GM12878 (cell line): ENCODE data around the gene CA9. TPM values are rescaled to one million over a fixed set of nuclear protein-coding genes. Genes with fewer than 3 reads are reported as not detected.

Experiments used
- ATAC-seq: fragments of 200-7000 bp; cut with Tn5 transposase; 3 replicates; pipeline ENCODE4 v1.9.1; 2020; ENCODE audit warnings: mild to moderate bottlenecking, moderate library complexity
- BruUV-seq: library from RNA; stranded (reverse); fragments of 400-500 nt; replicated peaks from 2 replicates; lab custom pipeline; 2021; lab: Mats Ljungman, UMichigan
- CTCF ChIA-PET: fragments of 300-600 bp; sonication (Branson Sonifier 250); formaldehyde crosslinking; extraction: SDS; loops from one replicate; lab custom pipeline; 2021; ENCODE audit warnings: inconsistent platforms; lab: Yijun Ruan, JAX
- POLR2A ChIA-PET: fragments of 350-600 bp; formaldehyde crosslinking; extraction: SDS; loops from one replicate; lab custom pipeline; 2021; ENCODE audit warnings: inconsistent platforms; lab: Charles Lee
- RAD21 ChIA-PET: fragments of 300-600 bp; sonication (Branson Sonifier 250); formaldehyde crosslinking; loops from one replicate; lab custom pipeline; 2023; ENCODE audit warnings: antibody characterized with exemption; ENCODE audit not compliant: unreplicated experiment; lab: Charles Lee
- SMC1A ChIA-PET: fragments of 300-600 bp; sonication (Branson Sonifier 250); formaldehyde crosslinking; loops from one replicate; lab custom pipeline; 2023; ENCODE audit not compliant: unreplicated experiment, uncharacterized antibody; lab: Charles Lee
- DNase-seq: peaks from one replicate; pipeline ENCODE4 v3.0.0-alpha.2; 2011; ENCODE audit warnings: low read depth, low spot score
- FAIRE-seq: peaks from 3 replicates; lab custom pipeline; 2011; peaks lifted over from hg19 to GRCh38; lab: Jason Lieb, UNC
- H2AFZ ChIP-seq: 2 replicates; pipeline ENCODE4 v1.6.0; 2011; ENCODE audit warnings: low read depth, low read length, control low read depth; ENCODE audit not compliant: control insufficient read depth
- H3K27ac ChIP-seq: 2 replicates; pipeline ENCODE4 v1.5.1; 2011; ENCODE audit warnings: control low read depth; ENCODE audit not compliant: control insufficient read depth, insufficient read depth
- H3K27me3 ChIP-seq, 2 experiments: replicated peaks in 1 of 2; 2 replicates each; pipeline versions ENCODE4 v1.6.0 to v1.6.1; 2011; ENCODE audit warnings: low read length in 1 of 2; ENCODE audit not compliant: control insufficient read depth in 2 of 2, insufficient read depth in 2 of 2
- H3K36me3 ChIP-seq, 2 experiments: 2 replicates each; pipeline ENCODE4 v1.5.1; 2011; ENCODE audit warnings: low read length in 1 of 2; ENCODE audit not compliant: control insufficient read depth in 2 of 2, insufficient read depth in 2 of 2
- H3K4me1 ChIP-seq: 2 replicates; pipeline ENCODE4 v1.6.1; 2011; ENCODE audit warnings: mild to moderate bottlenecking, low read length, moderate library complexity, mixed read lengths; ENCODE audit not compliant: control insufficient read depth, insufficient read depth
- H3K4me2 ChIP-seq: 2 replicates; pipeline ENCODE4 v1.6.0; 2011; ENCODE audit warnings: control low read depth; ENCODE audit not compliant: control insufficient read depth, insufficient read depth
- H3K4me3 ChIP-seq: fragments of 200-600 bp; sonication (generic); 2 replicates; pipeline ENCODE4 v1.5.1; 2016
- H3K79me2 ChIP-seq: 2 replicates; pipeline ENCODE4 v1.6.0; 2011; ENCODE audit warnings: low read length; ENCODE audit not compliant: control insufficient read depth, insufficient read depth
- H3K9ac ChIP-seq: 2 replicates; pipeline ENCODE4 v1.8.0; 2011; ENCODE audit warnings: low read length, control low read depth, mixed read lengths; ENCODE audit not compliant: control insufficient read depth, insufficient read depth
- H3K9me3 ChIP-seq: replicated peaks from 3 replicates; pipeline ENCODE4 v1.5.1; 2011; ENCODE audit warnings: mild to moderate bottlenecking, low read length; ENCODE audit not compliant: control insufficient read depth, insufficient read depth
- H4K20me1 ChIP-seq: 2 replicates; pipeline ENCODE4 v1.6.0; 2011; ENCODE audit not compliant: control insufficient read depth, insufficient read depth
- CBX5 ChIP-seq: sonication (generic); IDR thresholded peaks from 2 replicates; pipeline ENCODE4 v1.6.1; 2016; ENCODE audit warnings: low read depth, moderate library complexity, mild to moderate bottlenecking, inconsistent platforms
- NFYA ChIP-seq: IDR thresholded peaks from 2 replicates; pipeline ENCODE4 v1.6.1; 2011; ENCODE audit warnings: low read depth, mild to moderate bottlenecking, low read length, improper control_type of control experiment, borderline replicate concordance
- whole genome bisulfite sequencing: methylation state at CpG from one replicate; pipeline ENCODE4 v1.1.6; 2016; ENCODE audit warnings: low lambda C conversion rate; ENCODE audit not compliant: insufficient replicate concordance, insufficient coverage; ENCODE audit errors: missing lambda C conversion rate; 5-methylcytosine and 5-hydroxymethylcytosine counted together
- in situ Hi-C: fragments of 300-500 bp; cut with MboI; formaldehyde crosslinking; loops from 9 replicates; pipeline ENCODE4 v1.14.3; 2018; ENCODE audit warnings: mixed read lengths
- intact Hi-C: fragments of 100-400 bp; cut with micrococcal nuclease; formaldehyde crosslinking; loops from one replicate; pipeline ENCODE4 v1.14.2; 2022; ENCODE audit not compliant: unreplicated experiment
- polyA plus RNA-seq, 11 experiments: library from polyadenylated mRNA; depleted of rRNA in 4 of 11; unstranded in 6 of 11; stranded (reverse) in 5 of 11; fragments of >200 nt; fragmentation: Nextera tagmentation in 4 of 11; fragmentation: Illumina TruSeq in 1 of 11; extraction: Ambion mirVana in 4 of 11; extraction: Trizol in 1 of 11; gene quantifications; 1 replicate in 1 of 11; 2 replicates in 10 of 11; pipeline versions ENCODE4 v1.2.1 to v1.2.3, GENCODE V29; 2011 to 2016; ENCODE audit warnings: inconsistent platforms in 2 of 11, missing spikeins in 2 of 11, low read depth in 1 of 11
- total RNA-seq, 4 experiments: library from RNA; depleted of rRNA in 3 of 4; stranded (reverse); fragments of >200 nt in 3 of 4; fragmentation: Illumina TruSeq in 1 of 4; extraction: Trizol in 1 of 4; gene quantifications; 2 replicates each; pipeline versions ENCODE4 v1.2.1 to v1.2.3, GENCODE V29; 2013 to 2021

The CA9 gene
- total and polyA plus RNA-seq, 10 of the 15 experiments (the other 5 are each of a cell fraction or from before 2014, with no cell fraction given) = 0.53 to 6.6 (median 1.2) TPM

DNA sequence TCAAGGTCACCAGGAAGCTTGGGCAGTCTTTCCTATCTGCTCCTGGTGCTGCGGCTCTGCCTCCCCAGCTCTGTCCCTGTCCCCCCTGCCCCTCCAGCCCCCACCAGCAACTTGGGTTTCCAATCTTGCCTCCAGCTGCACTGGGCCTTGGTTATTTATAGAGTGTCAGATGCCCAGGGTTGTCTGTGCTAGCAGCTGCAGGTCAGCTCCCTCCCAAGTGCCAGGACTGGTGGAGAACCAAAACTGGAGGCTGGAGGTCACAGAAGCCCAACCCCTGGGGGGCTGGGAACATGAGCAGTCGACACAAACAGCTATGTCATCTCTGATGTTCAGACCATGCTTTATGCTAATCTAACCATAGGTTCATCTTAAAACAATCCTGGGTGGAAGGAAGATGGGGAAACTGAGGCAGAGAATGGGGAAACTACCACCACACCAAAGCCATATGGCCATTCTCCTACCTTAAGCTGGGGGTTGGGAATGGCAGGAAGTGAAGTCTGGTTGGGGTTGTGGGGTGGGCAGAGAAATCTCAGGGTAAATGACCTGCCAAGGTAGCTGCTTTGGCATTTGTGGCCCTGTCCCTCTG lies 14.3 kb downstream of the CA9 start:
- Histone ChIP-seq H3K27me3 (no peaks in the 10 kb centered on the region; a peak in 1 of 4 replicates), H3K4me1 (peaks cover 3% of the 10 kb centered on the region; the same call in 1 of the 2 replicates), H2AFZ (no peak overlapping the region), H3K4me3 (no peak overlapping the region), H3K79me2 (no peaks in the 10 kb centered on the region; the same call in 1 of the 2 replicates), H3K36me3 (no peaks in the 10 kb centered on the region), H3K9ac (no peak overlapping the region), H3K27ac (no peak overlapping the region), H4K20me1 (no peaks in the 10 kb centered on the region), H3K4me2 (no peak overlapping the region), H3K9me3 (no peaks in the 10 kb centered on the region)
- ATAC-seq (no peak), DNase-seq (no peak), FAIRE-seq (no peak)
- TF ChIP-seq NFYA (no peak), CBX5 (no peak)
- in situ Hi-C loops (no loop called here), intact Hi-C loops (no loop called here)
- POLR2A ChIA-PET = interaction anchor here (0.8 to 1.4 kb wide), 3 partner anchors 8 to 60 kb away, joined by 3 to 6 read pairs (median 6); partner anchors contain the start of genes GBA2 and RGP1
- SMC1A ChIA-PET = interaction anchor here (0.8 to 2.0 kb wide), 4 partner anchors 9 to 41 kb away, joined by 3 to 7 read pairs (median 4); no protein-coding TSS in a partner anchor
- CTCF ChIA-PET = interaction anchor here (1.0 to 15.2 kb wide), 6 partner anchors 9 to 138 kb away, joined by 3 to 227 read pairs (median 5); partner anchors contain the start of genes ARHGEF39, CCDC107 and RMRP
- RAD21 ChIA-PET = interaction anchor here (0.7 kb wide), 1 partner anchor 23 kb away, joined by 3 read pairs; the partner anchor contains the start of gene ARHGEF39
- no TSS peak for BruUV-seq
- 50% methylated on average over 2 of the region's 2 CpGs for WGBS
